K562 (cell line): ENCODE results near the gene PDZK1IP1. TPM values are rescaled to one million over a fixed set of nuclear protein-coding genes. Genes with fewer than 3 reads are reported as not detected.

Experiments
- EP300 ChIP-seq: IDR thresholded peaks from 2 replicates; pipeline ENCODE4 v1.6.1; 2012; ENCODE audit warnings: low read length, improper control_type of control experiment
- ETS2 ChIP-seq: IDR thresholded peaks from 2 replicates; pipeline ENCODE4 v1.6.1; 2016; ENCODE audit warnings: borderline replicate concordance, missing genetic modification characterization, mild to moderate bottlenecking, moderate library complexity, missing compliant biosample characterization; ENCODE audit not compliant: poor library complexity, severe bottlenecking
- FOXM1 ChIP-seq, 2 experiments: fragments of 450-650 bp in 1 of 2; sonication (generic) in 1 of 2; formaldehyde crosslinking in 1 of 2; IDR thresholded peaks; 2 replicates each; pipeline versions ENCODE4 v1.6.1 to v1.9.0; 2017 to 2022; ENCODE audit warnings: low read depth in 2 of 2, mild to moderate bottlenecking in 2 of 2, missing genetic modification reagents in 1 of 2, moderate library complexity in 1 of 2
- KLF10 ChIP-seq: fragments of 250-450 bp; sonication (Bioruptor Pico); IDR thresholded peaks from 2 replicates; pipeline ENCODE4 v1.6.1; 2021; ENCODE audit warnings: matching md5 sums
- LARP7 ChIP-seq: fragments of 450-650 bp; IDR thresholded peaks from 2 replicates; pipeline ENCODE4 v1.6.1; 2016
- NFE2 ChIP-seq: IDR thresholded peaks from 2 replicates; pipeline ENCODE4 v1.6.1; 2014; ENCODE audit warnings: antibody characterized with exemption, low read depth
- NONO ChIP-seq, 2 experiments: fragments of 200-400 bp in 1 of 2; fragments of 450-650 bp in 1 of 2; formaldehyde crosslinking in 1 of 2; IDR thresholded peaks; 2 replicates each; pipeline ENCODE4 v1.6.1; 2017; ENCODE audit warnings: low read depth in 2 of 2, mild to moderate bottlenecking in 2 of 2, moderate library complexity in 2 of 2, low read length in 1 of 2
- SIN3A ChIP-seq, 2 experiments: fragments of 150-350 bp in 1 of 2; IDR thresholded peaks; 2 replicates each; pipeline ENCODE4 v1.6.1; 2011 to 2016; ENCODE audit warnings: borderline replicate concordance in 2 of 2, low read depth in 2 of 2, low read length in 2 of 2, mild to moderate bottlenecking in 2 of 2, moderate library complexity in 2 of 2; ENCODE audit not compliant: control insufficient read depth in 1 of 2
- SMARCA5 ChIP-seq: fragments of 450-650 bp; IDR thresholded peaks from 2 replicates; pipeline ENCODE4 v1.6.1; 2016
- U2AF1 ChIP-seq: fragments of 200-400 bp; formaldehyde crosslinking; optimal IDR thresholded peaks from 2 replicates; pipeline ENCODE3; 2017; ENCODE audit warnings: mild to moderate bottlenecking, low read depth, low read length, moderate library complexity
- WHSC1 ChIP-seq: IDR thresholded peaks from one replicate; pipeline ENCODE4 v1.6.1; 2012; ENCODE audit warnings: low read length, control low read depth, inconsistent platforms
- ZNF146 ChIP-seq: IDR thresholded peaks from one replicate; pipeline ENCODE4 v1.6.1; 2018; ENCODE audit warnings: missing compliant biosample characterization; ENCODE audit not compliant: unreplicated experiment
- ZNF408 ChIP-seq: fragments of 250-450 bp; sonication (Bioruptor Pico); IDR thresholded peaks from 2 replicates; pipeline ENCODE4 v1.4.0; 2020; ENCODE audit warnings: low read depth, mild to moderate bottlenecking, moderate library complexity
- ZNF41 ChIP-seq: fragments of 250-450 bp; sonication (Bioruptor Pico); conservative IDR thresholded peaks from 2 replicates; pipeline ENCODE4 v1.4.0; 2020; ENCODE audit warnings: mild to moderate bottlenecking
- ZNF444 ChIP-seq: fragments of 250-450 bp; sonication (Bioruptor Pico); IDR thresholded peaks from 2 replicates; pipeline ENCODE4 v1.4.0; 2020; ENCODE audit warnings: mild to moderate bottlenecking, moderate library complexity
- ZNF551 ChIP-seq: fragments of 250-450 bp; sonication (Bioruptor Pico); IDR thresholded peaks from 2 replicates; pipeline ENCODE4 v1.5.0; 2021; ENCODE audit warnings: mild to moderate bottlenecking, moderate library complexity
- polyA plus RNA-seq, 8 experiments: library from polyadenylated mRNA; depleted of rRNA in 4 of 8; stranded (reverse) in 5 of 8; unstranded in 3 of 8; fragments of >200 nt; fragmentation: Nextera tagmentation in 2 of 8; fragmentation: Illumina TruSeq in 1 of 8; extraction: Ambion mirVana in 2 of 8; extraction: Trizol in 1 of 8; gene quantifications; 2 replicates each; pipeline versions ENCODE4 v1.2.1 to v1.2.3, GENCODE V29; 2011 to 2014; ENCODE audit warnings: inconsistent platforms in 1 of 8, missing spikeins in 1 of 8
- total RNA-seq, 7 experiments: library from RNA; depleted of rRNA in 6 of 7; stranded (reverse); fragments of >200 nt in 6 of 7; fragmentation: Illumina TruSeq in 2 of 7; extraction: Trizol in 2 of 7; gene quantifications; 2 replicates each; pipeline versions ENCODE4 v1.2.1 to v1.2.3, GENCODE V29; 2011 to 2021; ENCODE audit warnings: low replicate concordance in 1 of 7
- TF ChIP-seq, protein P1 (sequence below): fragments of 250-450 bp; sonication (Bioruptor Pico); IDR thresholded peaks from 2 replicates; pipeline ENCODE4 v1.8.0; 2021; ENCODE audit warnings: moderate library complexity, mild to moderate bottlenecking, inconsistent platforms
- TF ChIP-seq, protein P2 (sequence below): sonication (generic); formaldehyde crosslinking; IDR thresholded peaks from 2 replicates; pipeline ENCODE4 v1.8.0; 2022; ENCODE audit warnings: missing genetic modification reagents, mild to moderate bottlenecking, borderline replicate concordance
- TF ChIP-seq, protein P3 (sequence below): fragments of 450-650 bp; formaldehyde crosslinking; IDR thresholded peaks from 2 replicates; pipeline ENCODE4 v1.4.0; 2022; ENCODE audit warnings: mild to moderate bottlenecking, moderate library complexity
- TF ChIP-seq, protein P4 (sequence below): fragments of 450-650 bp; conservative IDR thresholded peaks from 2 replicates; pipeline ENCODE4 v1.6.1; 2016; ENCODE audit warnings: missing genetic modification characterization, low read depth, mild to moderate bottlenecking, control low read depth, missing compliant biosample characterization
- TF ChIP-seq, protein P5 (sequence below), 2 experiments: fragments of 450-650 bp in 1 of 2; sonication (generic) in 1 of 2; formaldehyde crosslinking; conservative IDR thresholded peaks; 2 replicates each; pipeline versions ENCODE4 v1.4.0 to v1.8.1; 2020 to 2022; ENCODE audit warnings: mild to moderate bottlenecking in 1 of 2, missing genetic modification reagents in 1 of 2

Gene PDZK1IP1
- total and polyA plus RNA-seq, 9 of the 15 experiments (the other 6 are each of a cell fraction or from before 2014, with no cell fraction given), result 0.17 to 0.68 (median 0.53) TPM; not detected in 2

DNA sequence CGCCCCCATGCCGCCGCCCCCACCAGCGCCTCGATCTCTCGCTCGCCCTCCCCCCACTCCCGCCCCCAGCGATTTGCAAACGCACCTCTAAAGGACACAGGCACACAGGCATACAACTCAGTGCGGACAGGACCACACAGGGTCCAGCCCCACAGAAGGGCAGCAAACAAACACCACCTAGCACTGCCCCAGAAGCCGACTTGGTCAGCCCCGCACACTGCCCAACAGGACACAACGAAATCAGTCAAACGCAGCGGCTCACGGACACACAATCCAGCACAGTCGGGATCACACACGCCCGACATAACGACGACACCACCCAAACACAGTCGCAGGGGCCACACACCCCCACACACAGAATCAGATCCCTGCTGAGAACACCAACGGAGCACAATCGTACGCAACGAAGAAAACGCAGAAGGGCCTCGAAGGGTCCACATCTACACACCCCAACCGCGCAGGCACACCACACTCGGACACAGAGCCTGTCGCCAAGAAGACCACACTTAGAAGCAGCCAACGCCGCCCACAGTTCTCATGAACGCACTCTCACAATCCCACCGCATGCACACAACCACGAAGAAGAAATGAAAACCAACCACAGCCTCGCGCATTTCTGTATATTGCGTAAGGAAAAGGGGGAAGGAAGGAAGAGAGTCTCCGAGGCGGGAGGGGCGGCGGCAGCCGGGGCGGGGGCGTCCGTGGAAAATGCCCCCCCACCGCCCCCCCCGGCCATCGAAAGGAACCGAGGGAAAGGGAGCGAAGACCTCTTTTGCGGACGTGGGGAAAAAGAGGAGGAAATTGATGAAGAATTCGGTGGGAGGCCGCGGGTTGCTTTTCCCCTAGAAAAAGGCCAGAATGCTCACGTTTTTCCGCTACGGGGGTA, 41.7 kb upstream of the PDZK1IP1 start (continued):
- TF ChIP-seq, protein P1, sequence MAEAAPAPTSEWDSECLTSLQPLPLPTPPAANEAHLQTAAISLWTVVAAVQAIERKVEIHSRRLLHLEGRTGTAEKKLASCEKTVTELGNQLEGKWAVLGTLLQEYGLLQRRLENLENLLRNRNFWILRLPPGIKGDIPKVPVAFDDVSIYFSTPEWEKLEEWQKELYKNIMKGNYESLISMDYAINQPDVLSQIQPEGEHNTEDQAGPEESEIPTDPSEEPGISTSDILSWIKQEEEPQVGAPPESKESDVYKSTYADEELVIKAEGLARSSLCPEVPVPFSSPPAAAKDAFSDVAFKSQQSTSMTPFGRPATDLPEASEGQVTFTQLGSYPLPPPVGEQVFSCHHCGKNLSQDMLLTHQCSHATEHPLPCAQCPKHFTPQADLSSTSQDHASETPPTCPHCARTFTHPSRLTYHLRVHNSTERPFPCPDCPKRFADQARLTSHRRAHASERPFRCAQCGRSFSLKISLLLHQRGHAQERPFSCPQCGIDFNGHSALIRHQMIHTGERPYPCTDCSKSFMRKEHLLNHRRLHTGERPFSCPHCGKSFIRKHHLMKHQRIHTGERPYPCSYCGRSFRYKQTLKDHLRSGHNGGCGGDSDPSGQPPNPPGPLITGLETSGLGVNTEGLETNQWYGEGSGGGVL (CRISPR knock-in tag), result no peak
- TF ChIP-seq EP300 (peak; percentile 66; the same call in 1 of the 2 replicates), ZNF444 (CRISPR knock-in tag) (no peak), ZNF408 (CRISPR knock-in tag) (no peak), FOXM1 (IDR thresholded peaks at IDR 0.05; ENCODE audit: low read depth) (peak; percentile 87), FOXM1 (CRISPR knock-in tag; IDR thresholded peaks at IDR 0.05; ENCODE audit: low read depth) (no peak), KLF10 (CRISPR knock-in tag) (no peak), ETS2 (tag) (peak; percentile 60), U2AF1 (no peak), ZNF41 (CRISPR knock-in tag) (no peak), NONO (IDR thresholded peaks at IDR 0.05; ENCODE audit: low read depth in 2 of 2, low read length in 1 of 2) (no peak), ZNF146 (no peak), NFE2 (no peak), SMARCA5 (peak; percentile 90), WHSC1 (no peak), ZNF551 (CRISPR knock-in tag) (no peak), SIN3A (IDR thresholded peaks at IDR 0.05; ENCODE audit: borderline replicate concordance in 2 of 2, control insufficient read depth in 1 of 2, low read depth in 2 of 2, low read length in 2 of 2) (peak; percentile 18 to 79; a peak in 3 of 4 replicates), LARP7 (peak; percentile 99)
- TF ChIP-seq, protein P2, sequence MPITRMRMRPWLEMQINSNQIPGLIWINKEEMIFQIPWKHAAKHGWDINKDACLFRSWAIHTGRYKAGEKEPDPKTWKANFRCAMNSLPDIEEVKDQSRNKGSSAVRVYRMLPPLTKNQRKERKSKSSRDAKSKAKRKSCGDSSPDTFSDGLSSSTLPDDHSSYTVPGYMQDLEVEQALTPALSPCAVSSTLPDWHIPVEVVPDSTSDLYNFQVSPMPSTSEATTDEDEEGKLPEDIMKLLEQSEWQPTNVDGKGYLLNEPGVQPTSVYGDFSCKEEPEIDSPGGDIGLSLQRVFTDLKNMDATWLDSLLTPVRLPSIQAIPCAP, result no peak
- TF ChIP-seq, protein P3, sequence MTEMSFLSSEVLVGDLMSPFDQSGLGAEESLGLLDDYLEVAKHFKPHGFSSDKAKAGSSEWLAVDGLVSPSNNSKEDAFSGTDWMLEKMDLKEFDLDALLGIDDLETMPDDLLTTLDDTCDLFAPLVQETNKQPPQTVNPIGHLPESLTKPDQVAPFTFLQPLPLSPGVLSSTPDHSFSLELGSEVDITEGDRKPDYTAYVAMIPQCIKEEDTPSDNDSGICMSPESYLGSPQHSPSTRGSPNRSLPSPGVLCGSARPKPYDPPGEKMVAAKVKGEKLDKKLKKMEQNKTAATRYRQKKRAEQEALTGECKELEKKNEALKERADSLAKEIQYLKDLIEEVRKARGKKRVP (CRISPR knock-in tag), result peak; percentile 91
- TF ChIP-seq, protein P4, sequence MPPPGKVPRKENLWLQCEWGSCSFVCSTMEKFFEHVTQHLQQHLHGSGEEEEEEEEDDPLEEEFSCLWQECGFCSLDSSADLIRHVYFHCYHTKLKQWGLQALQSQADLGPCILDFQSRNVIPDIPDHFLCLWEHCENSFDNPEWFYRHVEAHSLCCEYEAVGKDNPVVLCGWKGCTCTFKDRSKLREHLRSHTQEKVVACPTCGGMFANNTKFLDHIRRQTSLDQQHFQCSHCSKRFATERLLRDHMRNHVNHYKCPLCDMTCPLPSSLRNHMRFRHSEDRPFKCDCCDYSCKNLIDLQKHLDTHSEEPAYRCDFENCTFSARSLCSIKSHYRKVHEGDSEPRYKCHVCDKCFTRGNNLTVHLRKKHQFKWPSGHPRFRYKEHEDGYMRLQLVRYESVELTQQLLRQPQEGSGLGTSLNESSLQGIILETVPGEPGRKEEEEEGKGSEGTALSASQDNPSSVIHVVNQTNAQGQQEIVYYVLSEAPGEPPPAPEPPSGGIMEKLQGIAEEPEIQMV (tag), result no peak
- TF ChIP-seq, protein P5, sequence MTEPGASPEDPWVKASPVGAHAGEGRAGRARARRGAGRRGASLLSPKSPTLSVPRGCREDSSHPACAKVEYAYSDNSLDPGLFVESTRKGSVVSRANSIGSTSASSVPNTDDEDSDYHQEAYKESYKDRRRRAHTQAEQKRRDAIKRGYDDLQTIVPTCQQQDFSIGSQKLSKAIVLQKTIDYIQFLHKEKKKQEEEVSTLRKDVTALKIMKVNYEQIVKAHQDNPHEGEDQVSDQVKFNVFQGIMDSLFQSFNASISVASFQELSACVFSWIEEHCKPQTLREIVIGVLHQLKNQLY (CRISPR knock-in tag; conservative IDR thresholded peaks at IDR 0.05), result no peak
